ENCODE measurements around the gene POC1B.

DNA sequence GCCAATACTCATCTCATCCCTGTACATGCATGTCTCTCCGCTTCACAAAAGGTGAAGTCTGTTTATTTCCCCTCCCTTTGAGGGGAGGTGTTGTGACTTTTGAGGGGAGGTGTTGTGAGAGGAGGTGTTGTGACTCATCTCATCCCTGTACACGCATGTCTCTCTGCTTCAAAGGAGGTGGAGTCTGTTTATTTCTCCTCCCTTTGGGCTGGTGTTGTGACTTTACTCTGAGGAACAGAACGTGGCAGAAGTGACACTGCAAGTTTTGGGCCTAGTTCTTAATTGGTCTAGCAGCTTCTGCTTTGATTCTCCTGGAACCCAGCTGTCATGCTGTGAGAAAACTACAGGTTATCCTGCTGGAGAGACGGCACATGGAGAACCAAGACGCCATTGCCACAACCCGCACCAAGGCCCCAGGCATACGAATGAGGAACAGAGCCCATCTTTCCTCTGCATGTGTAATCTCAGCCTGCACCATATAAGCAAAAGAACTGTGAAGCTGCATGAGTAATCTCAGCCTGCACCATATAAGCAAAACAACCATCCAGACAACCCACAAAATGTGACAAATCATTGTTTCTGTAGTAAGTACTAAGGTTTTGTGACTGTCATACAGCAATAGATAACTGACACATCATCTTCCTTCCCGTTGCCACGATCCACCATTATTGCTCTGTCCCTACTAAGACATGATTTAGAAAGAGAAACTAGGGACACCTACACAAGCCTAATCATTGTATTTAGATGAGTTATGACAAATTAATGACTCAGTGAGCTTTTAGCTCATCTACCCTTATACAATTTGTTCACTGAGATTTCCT is 31.2 kb downstream of the POC1B start:
- TF ChIP-seq, protein P1, sequence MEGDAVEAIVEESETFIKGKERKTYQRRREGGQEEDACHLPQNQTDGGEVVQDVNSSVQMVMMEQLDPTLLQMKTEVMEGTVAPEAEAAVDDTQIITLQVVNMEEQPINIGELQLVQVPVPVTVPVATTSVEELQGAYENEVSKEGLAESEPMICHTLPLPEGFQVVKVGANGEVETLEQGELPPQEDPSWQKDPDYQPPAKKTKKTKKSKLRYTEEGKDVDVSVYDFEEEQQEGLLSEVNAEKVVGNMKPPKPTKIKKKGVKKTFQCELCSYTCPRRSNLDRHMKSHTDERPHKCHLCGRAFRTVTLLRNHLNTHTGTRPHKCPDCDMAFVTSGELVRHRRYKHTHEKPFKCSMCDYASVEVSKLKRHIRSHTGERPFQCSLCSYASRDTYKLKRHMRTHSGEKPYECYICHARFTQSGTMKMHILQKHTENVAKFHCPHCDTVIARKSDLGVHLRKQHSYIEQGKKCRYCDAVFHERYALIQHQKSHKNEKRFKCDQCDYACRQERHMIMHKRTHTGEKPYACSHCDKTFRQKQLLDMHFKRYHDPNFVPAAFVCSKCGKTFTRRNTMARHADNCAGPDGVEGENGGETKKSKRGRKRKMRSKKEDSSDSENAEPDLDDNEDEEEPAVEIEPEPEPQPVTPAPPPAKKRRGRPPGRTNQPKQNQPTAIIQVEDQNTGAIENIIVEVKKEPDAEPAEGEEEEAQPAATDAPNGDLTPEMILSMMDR (IDR thresholded peaks at IDR 0.05 in 4 of 5, conservative IDR thresholded peaks at IDR 0.05 in 1 of 5), result no peak
- no peak for TF ChIP-seq POLR2A (IDR thresholded peaks at IDR 0.05)
